ENCODE data around the gene DSP. TPM values are rescaled to one million over a fixed set of nuclear protein-coding genes. Genes with fewer than 3 reads are reported as not detected.

Gene DSP
- polyA plus RNA-seq, 1 donor from 2014 or later: 0.05 TPM

GRCh38 chr6:7636151-7636550, 94.7 kb downstream of the DSP start:
- no peak overlapping the region for H2AFZ ChIP-seq (ENCODE audit: low read depth, low read length)
- H3K79me2 ChIP-seq (replicated peaks; ENCODE audit: insufficient read depth, low read length): no peaks in the 10 kb centered on the region
- no peak overlapping the region for H3K4me2 ChIP-seq (ENCODE audit: low read length)
- no peaks in the 10 kb centered on the region for H3K27me3 ChIP-seq (ENCODE audit: insufficient read depth, low read depth, low read length)
- no peak overlapping the region for H3K27ac ChIP-seq (ENCODE audit: low read length)
- H3K36me3 ChIP-seq (ENCODE audit: insufficient read depth, low read length): no peaks in the 10 kb centered on the region
- H3K4me3 ChIP-seq (ENCODE audit: low read length): no peak overlapping the region
- H4K20me1 ChIP-seq (ENCODE audit: insufficient read depth): no peaks in the 10 kb centered on the region
- H3K9ac ChIP-seq (ENCODE audit: low read length): no peak overlapping the region
- TF ChIP-seq TAF1 (IDR thresholded peaks at IDR 0.05; ENCODE audit: low read depth) (no peak), REST (IDR thresholded peaks at IDR 0.05; ENCODE audit: borderline replicate concordance) (no peak), POLR2AphosphoS5 (IDR thresholded peaks at IDR 0.05) (no peak), SMC3 (conservative IDR thresholded peaks at IDR 0.05; ENCODE audit: poor library complexity) (no peak), RAD21 (conservative IDR thresholded peaks at IDR 0.05) (no peak), EZH2 (IDR thresholded peaks at IDR 0.05; ENCODE audit: borderline replicate concordance, insufficient read depth, low read length, poor library complexity, severe bottlenecking) (no peak), CTCF (IDR thresholded peaks at IDR 0.05; ENCODE audit: poor library complexity, severe bottlenecking) (no peak), EP300 (conservative IDR thresholded peaks at IDR 0.05; ENCODE audit: poor library complexity, severe bottlenecking) (no peak), MXI1 (conservative IDR thresholded peaks at IDR 0.05; ENCODE audit: poor library complexity, severe bottlenecking) (no peak)
- H3K9me2 ChIP-seq (ENCODE audit: insufficient read depth, low read length): no peaks in the 10 kb centered on the region
- H3F3A ChIP-seq (ENCODE audit: insufficient read depth, low read length, poor library complexity, severe bottlenecking): no peaks in the 10 kb centered on the region
- no peaks in the 10 kb centered on the region for H3K9me3 ChIP-seq (ENCODE audit: low read length)

Other genes starting within 250 kb of the DSP start
- 40.0 and 53.0 TPM in 2 replicates for gene SSR1, start 228.5 kb upstream of the DSP start, polyA plus RNA-seq
- not detected in 2 replicates for gene CAGE1, start 151.9 kb upstream of the DSP start, polyA plus RNA-seq
- gene RIOK1, start 151.9 kb upstream of the DSP start, polyA plus RNA-seq: 18.3 and 27.4 TPM in 2 replicates
- 17.5 and 19.4 TPM in 2 replicates for gene SNRNP48, start 48.5 kb downstream of the DSP start, polyA plus RNA-seq
- 1.8 and 2.4 TPM in 2 replicates for gene BMP6, start 184.4 kb downstream of the DSP start, polyA plus RNA-seq

All from neural cell (in vitro differentiated cells).